Ishikawa (cell line): ENCODE measurements around the gene PARD3B.

Source experiments
- CEBPB ChIP-seq: IDR thresholded peaks from 2 replicates; pipeline ENCODE4 v1.6.1; 2012
- CREB1 ChIP-seq: IDR thresholded peaks from 2 replicates; pipeline ENCODE4 v1.6.1; 2012; ENCODE audit warnings: low read depth
- EGR1 ChIP-seq: IDR thresholded peaks from 2 replicates; pipeline ENCODE4 v1.6.1; 2012
- EP300 ChIP-seq: IDR thresholded peaks from 2 replicates; pipeline ENCODE4 v1.6.1; 2012; ENCODE audit warnings: borderline replicate concordance
- FOXM1 ChIP-seq: IDR thresholded peaks from 2 replicates; pipeline ENCODE4 v1.6.1; 2012; ENCODE audit warnings: low read depth, borderline replicate concordance
- NFIC ChIP-seq: IDR thresholded peaks from 2 replicates; pipeline ENCODE4 v1.6.1; 2012
- RAD21 ChIP-seq: IDR thresholded peaks from 2 replicates; pipeline ENCODE4 v1.6.1; 2012; ENCODE audit warnings: low read depth
- TAF1 ChIP-seq: IDR thresholded peaks from 2 replicates; pipeline ENCODE4 v1.6.1; 2012; ENCODE audit warnings: low read depth, mild to moderate bottlenecking
- TCF12 ChIP-seq: IDR thresholded peaks from 2 replicates; pipeline ENCODE4 v1.6.1; 2012; ENCODE audit warnings: low read depth
- TEAD4 ChIP-seq: IDR thresholded peaks from 2 replicates; pipeline ENCODE4 v1.6.1; 2012
- YY1 ChIP-seq: IDR thresholded peaks from 2 replicates; pipeline ENCODE4 v1.6.1; 2012; ENCODE audit warnings: low read depth
- ZBTB7A ChIP-seq: IDR thresholded peaks from 2 replicates; pipeline ENCODE4 v1.6.1; 2012; ENCODE audit warnings: low read depth
- TF ChIP-seq, protein P1 (sequence below): IDR thresholded peaks from 2 replicates; pipeline ENCODE4 v1.6.1; 2012
- TF ChIP-seq, protein P2 (sequence below): IDR thresholded peaks from 2 replicates; pipeline ENCODE4 v1.6.1; 2012; ENCODE audit warnings: low read depth, mild to moderate bottlenecking
- TF ChIP-seq, protein P3 (sequence below): IDR thresholded peaks from 2 replicates; pipeline ENCODE4 v1.6.1; 2012

PARD3B gene

DNA sequence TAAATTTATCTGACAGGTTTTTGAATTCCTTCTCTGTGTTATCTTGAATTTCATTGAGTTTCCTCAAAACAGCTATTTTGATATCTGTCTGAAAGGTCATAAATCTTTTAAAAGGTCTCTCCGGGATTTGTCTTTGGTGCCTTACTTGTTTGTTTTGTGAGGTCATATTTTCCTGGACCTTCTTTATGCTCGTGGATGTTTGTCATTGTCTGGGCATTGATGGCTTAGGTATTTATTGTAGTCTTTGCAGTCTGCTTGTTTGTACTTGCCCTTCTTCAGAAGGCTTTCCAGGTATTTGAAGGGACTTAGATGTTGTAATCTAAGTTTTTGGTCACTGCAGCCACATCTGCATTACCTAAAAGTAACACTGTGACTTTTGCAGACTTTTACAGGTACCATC lies 355.2 kb downstream of the PARD3B start:
- no peak for TF ChIP-seq CREB1

DNA sequence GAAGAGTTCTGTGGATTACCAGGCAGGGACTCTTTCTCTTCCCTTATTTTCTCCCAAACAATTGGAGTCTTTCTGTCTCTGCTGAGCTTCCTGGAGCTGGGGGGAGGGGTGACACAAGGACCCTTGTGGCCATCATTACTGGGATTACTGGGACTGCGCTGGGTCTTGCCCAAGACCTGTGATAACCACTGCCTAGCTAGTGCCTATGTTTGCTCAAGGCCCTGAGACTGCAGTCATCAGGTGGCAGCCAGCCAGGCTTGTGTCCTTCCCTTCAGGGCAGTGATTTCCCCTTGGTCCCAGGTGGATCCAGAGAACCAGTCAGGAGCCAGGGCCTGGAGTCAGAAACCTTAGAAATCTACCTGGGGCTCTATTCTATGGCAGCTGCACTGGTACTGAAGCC lies 355.6 kb downstream of the PARD3B start:
- TF ChIP-seq EGR1 (no peak), NFIC (no peak), TEAD4 (no peak), FOXM1 (no peak), YY1 (no peak), RAD21 (no peak), EP300 (no peak), TCF12 (no peak), CREB1 (no peak), TAF1 (no peak), ZBTB7A (no peak), CEBPB (no peak)
- TF ChIP-seq, protein P1, sequence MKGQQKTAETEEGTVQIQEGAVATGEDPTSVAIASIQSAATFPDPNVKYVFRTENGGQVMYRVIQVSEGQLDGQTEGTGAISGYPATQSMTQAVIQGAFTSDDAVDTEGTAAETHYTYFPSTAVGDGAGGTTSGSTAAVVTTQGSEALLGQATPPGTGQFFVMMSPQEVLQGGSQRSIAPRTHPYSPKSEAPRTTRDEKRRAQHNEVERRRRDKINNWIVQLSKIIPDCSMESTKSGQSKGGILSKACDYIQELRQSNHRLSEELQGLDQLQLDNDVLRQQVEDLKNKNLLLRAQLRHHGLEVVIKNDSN, result no peak
- TF ChIP-seq, protein P2, sequence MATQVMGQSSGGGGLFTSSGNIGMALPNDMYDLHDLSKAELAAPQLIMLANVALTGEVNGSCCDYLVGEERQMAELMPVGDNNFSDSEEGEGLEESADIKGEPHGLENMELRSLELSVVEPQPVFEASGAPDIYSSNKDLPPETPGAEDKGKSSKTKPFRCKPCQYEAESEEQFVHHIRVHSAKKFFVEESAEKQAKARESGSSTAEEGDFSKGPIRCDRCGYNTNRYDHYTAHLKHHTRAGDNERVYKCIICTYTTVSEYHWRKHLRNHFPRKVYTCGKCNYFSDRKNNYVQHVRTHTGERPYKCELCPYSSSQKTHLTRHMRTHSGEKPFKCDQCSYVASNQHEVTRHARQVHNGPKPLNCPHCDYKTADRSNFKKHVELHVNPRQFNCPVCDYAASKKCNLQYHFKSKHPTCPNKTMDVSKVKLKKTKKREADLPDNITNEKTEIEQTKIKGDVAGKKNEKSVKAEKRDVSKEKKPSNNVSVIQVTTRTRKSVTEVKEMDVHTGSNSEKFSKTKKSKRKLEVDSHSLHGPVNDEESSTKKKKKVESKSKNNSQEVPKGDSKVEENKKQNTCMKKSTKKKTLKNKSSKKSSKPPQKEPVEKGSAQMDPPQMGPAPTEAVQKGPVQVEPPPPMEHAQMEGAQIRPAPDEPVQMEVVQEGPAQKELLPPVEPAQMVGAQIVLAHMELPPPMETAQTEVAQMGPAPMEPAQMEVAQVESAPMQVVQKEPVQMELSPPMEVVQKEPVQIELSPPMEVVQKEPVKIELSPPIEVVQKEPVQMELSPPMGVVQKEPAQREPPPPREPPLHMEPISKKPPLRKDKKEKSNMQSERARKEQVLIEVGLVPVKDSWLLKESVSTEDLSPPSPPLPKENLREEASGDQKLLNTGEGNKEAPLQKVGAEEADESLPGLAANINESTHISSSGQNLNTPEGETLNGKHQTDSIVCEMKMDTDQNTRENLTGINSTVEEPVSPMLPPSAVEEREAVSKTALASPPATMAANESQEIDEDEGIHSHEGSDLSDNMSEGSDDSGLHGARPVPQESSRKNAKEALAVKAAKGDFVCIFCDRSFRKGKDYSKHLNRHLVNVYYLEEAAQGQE, result no peak
- TF ChIP-seq, protein P3, sequence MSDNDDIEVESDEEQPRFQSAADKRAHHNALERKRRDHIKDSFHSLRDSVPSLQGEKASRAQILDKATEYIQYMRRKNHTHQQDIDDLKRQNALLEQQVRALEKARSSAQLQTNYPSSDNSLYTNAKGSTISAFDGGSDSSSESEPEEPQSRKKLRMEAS, result no peak

DNA sequence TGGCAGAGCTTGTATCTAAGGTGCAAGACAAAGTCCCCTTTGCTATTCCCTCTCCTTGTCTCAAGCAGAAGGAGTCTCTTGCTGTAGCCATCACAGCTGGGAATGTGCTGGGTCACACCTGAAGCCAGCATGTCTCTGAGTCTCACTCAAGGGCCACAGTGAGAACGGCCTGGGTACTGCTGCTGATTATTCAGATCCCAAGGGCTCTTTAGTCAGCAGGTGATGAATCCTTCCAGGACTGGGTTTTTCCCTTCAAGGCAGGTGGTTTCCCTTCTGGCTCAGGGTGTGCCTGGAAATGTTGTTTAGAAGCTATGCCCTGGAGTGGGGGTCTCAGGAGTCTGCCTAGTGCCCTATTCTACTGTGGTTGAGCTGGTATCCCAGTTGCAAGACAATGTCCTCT lies 356.3 kb downstream of the PARD3B start:
- TF ChIP-seq, protein P3, result no peak
- no peak for TF ChIP-seq CEBPB
- TF ChIP-seq TCF12, result no peak
- TF ChIP-seq ZBTB7A, result no peak
- TF ChIP-seq EGR1, result no peak
- no peak for TF ChIP-seq TEAD4
- TF ChIP-seq NFIC, result no peak
- TF ChIP-seq RAD21, result no peak
- TF ChIP-seq, protein P1, result no peak

DNA sequence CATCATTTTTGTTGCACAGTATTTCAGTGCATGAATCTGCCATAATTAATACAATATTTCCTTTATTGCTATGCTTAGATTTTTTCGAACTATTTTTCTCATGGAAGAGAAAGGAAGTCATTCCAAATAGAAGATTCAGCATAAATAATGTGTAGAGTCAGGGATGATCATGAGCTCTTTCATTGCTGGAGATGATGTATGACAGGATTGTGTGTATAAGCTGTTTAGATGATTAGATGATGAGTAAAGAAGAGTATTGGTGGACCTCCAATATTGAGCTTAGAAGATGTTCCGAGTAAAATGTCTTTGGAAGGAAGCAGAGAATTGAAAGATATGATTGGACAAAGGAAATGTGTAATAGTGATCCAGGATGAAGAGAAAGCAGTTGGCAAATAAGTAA lies 364.5 kb downstream of the PARD3B start:
- TF ChIP-seq FOXM1, result no peak
- no peak for TF ChIP-seq NFIC
- TF ChIP-seq CEBPB, result no peak
- TF ChIP-seq, protein P2, result no peak
- TF ChIP-seq TEAD4, result no peak
- no peak for TF ChIP-seq TAF1
- no peak for TF ChIP-seq EP300
- no peak for TF ChIP-seq YY1
- no peak for TF ChIP-seq CREB1

DNA sequence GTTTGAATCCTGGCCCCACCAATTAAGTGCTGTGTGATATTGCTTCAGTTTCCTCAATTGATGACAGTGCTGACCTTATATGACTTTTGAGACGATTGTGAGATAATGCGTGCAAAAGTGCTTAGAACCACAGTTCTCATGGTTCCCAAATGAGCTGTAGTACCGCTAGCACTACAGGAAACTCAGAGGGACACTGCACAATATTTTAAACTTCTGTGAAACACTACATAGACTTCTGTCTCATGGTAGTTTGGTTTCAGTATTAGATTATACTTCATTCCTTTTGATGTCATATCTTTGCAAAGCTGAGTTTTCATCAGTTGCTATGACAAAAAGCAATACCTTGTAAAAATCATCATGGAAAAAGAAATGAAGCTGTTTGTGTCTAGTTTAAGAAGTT lies 368.0 kb downstream of the PARD3B start:
- TF ChIP-seq RAD21, result no peak
- no peak for TF ChIP-seq TAF1
- TF ChIP-seq EP300, result no peak
- TF ChIP-seq ZBTB7A, result no peak
- no peak for TF ChIP-seq NFIC
- no peak for TF ChIP-seq TEAD4
- no peak for TF ChIP-seq FOXM1
- TF ChIP-seq TCF12, result no peak
- TF ChIP-seq EGR1, result no peak
- TF ChIP-seq, protein P3, result no peak
- TF ChIP-seq, protein P1, result no peak
- no peak for TF ChIP-seq CEBPB
- no peak for TF ChIP-seq CREB1
- no peak for TF ChIP-seq YY1
- TF ChIP-seq, protein P2, result no peak
